Loucy (cell line): ENCODE measurements around the gene GNAT2.

Source experiments
- EZH2phosphoT487 ChIP-seq: fragments of 200-600 bp; IDR thresholded peaks from 2 replicates; pipeline ENCODE4 v1.6.1; 2018; ENCODE audit warnings: antibody characterized with exemption, mild to moderate bottlenecking, moderate library complexity, borderline replicate concordance
- TF ChIP-seq, protein P1 (sequence below): fragments of 200-600 bp; sonication (generic); conservative IDR thresholded peaks from 2 replicates; pipeline ENCODE4 v1.5.1; 2014; ENCODE audit warnings: mild to moderate bottlenecking, antibody characterized with exemption, low read length

DNA sequence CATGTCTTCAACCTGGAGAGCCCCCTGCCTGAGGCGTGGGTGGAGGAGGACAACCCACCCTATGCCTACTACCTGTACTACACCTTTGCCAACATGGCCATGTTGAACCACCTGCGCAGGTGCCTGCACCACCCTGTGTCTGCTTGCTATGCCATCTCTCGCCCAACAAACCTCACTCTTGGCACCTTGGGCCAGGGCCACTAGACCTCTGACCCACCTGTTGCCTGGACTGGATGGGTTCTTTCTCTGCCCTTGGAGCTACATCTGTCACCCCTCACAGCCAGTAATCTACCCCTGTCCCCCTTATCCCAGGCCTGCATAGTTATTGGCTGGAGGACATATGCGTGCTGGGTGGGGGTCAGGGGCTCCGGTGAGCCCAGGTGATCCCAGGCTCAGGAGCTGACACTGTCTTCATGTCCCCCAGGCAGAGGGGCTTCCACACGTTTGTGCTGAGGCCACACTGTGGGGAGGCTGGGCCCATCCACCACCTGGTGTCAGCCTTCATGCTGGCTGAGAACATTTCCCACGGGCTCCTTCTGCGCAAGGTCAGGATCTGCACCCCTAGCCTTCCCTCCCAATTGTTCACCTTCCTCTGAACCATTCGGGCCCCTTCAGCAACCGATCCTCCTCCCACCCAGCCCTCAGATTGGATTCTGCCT lies 10.1 kb upstream of the GNAT2 start:
- TF ChIP-seq, protein P1, sequence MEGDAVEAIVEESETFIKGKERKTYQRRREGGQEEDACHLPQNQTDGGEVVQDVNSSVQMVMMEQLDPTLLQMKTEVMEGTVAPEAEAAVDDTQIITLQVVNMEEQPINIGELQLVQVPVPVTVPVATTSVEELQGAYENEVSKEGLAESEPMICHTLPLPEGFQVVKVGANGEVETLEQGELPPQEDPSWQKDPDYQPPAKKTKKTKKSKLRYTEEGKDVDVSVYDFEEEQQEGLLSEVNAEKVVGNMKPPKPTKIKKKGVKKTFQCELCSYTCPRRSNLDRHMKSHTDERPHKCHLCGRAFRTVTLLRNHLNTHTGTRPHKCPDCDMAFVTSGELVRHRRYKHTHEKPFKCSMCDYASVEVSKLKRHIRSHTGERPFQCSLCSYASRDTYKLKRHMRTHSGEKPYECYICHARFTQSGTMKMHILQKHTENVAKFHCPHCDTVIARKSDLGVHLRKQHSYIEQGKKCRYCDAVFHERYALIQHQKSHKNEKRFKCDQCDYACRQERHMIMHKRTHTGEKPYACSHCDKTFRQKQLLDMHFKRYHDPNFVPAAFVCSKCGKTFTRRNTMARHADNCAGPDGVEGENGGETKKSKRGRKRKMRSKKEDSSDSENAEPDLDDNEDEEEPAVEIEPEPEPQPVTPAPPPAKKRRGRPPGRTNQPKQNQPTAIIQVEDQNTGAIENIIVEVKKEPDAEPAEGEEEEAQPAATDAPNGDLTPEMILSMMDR = no peak
- no peak for TF ChIP-seq EZH2phosphoT487
